Esophagus muscularis mucosa (tissue), 4 donors: Measurements from ENCODE around the gene CATSPER4.

Experiments used
- EP300 ChIP-seq: sonication (generic); formaldehyde crosslinking; IDR thresholded peaks from one replicate; pipeline ENCODE4 v1.6.1; 2017; ENCODE audit warnings: antibody characterized with exemption
- POLR2A ChIP-seq: fragments of 450-650 bp; IDR thresholded peaks from one replicate; pipeline ENCODE4 v1.6.1; 2017; ENCODE audit warnings: antibody characterized with exemption, moderate library complexity, mild to moderate bottlenecking, low read depth
- POLR2AphosphoS5 ChIP-seq, 2 donors: sonication (generic); formaldehyde crosslinking; IDR thresholded peaks; one replicate each; pipeline ENCODE4 v1.6.1; 2017; ENCODE audit warnings: antibody characterized with exemption in 2 of 2
- TF ChIP-seq, protein P1 (sequence below), 3 experiments: fragments of 200-600 bp in 2 of 3; fragments of 450-650 bp in 1 of 3; sonication (generic) in 2 of 3; IDR thresholded peaks; one replicate each; pipeline ENCODE4 v1.5.1; 2017 to 2019; ENCODE audit warnings: antibody characterized with exemption in 3 of 3, mild to moderate bottlenecking in 2 of 3, moderate library complexity in 1 of 3

DNA sequence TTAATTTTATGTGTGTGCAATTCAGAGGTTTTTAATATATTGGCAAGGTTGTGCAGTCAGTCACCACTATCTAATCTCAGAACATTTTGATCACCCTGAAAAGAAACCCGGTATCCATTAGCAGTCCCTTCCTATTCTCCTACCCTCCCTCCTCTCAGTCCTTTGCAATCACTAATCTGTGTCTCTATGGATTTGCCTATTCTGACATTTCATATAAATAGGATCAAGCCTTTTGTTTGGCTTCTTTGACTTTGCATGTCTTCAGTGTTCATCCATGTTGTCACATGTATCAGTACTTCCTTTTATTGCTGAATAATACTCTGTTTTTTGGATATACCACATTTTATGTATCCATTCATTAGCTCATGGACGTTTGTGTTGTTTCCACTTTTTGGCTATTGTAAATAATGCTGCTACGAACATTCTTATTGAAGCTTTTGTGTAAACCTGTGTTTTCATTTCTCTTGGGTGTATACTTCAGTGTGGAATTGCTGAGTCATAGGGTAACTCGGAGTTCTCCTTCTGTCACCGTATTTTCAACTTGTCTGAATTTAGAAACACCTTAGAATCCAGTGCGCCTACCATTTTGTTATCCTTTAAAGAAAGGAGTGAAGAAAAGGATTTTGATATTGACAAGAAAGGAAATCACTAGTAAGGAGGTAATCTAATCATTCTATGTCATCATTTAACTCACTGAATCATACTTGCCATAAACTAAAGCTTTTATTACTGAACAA lies 47.0 kb downstream of the CATSPER4 start:
- TF ChIP-seq, protein P1, sequence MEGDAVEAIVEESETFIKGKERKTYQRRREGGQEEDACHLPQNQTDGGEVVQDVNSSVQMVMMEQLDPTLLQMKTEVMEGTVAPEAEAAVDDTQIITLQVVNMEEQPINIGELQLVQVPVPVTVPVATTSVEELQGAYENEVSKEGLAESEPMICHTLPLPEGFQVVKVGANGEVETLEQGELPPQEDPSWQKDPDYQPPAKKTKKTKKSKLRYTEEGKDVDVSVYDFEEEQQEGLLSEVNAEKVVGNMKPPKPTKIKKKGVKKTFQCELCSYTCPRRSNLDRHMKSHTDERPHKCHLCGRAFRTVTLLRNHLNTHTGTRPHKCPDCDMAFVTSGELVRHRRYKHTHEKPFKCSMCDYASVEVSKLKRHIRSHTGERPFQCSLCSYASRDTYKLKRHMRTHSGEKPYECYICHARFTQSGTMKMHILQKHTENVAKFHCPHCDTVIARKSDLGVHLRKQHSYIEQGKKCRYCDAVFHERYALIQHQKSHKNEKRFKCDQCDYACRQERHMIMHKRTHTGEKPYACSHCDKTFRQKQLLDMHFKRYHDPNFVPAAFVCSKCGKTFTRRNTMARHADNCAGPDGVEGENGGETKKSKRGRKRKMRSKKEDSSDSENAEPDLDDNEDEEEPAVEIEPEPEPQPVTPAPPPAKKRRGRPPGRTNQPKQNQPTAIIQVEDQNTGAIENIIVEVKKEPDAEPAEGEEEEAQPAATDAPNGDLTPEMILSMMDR (IDR thresholded peaks at IDR 0.05): no peak
- TF ChIP-seq POLR2AphosphoS5 (IDR thresholded peaks at IDR 0.05): no peak
- TF ChIP-seq EP300: no peak
- no peak for TF ChIP-seq POLR2A
